GM12878 (cell line): Measurements from ENCODE around the gene ZNF610. TPM values are rescaled to one million over a fixed set of nuclear protein-coding genes. Genes with fewer than 3 reads are reported as not detected.

Source experiments
- ESRRA ChIP-seq: IDR thresholded peaks from 2 replicates; pipeline ENCODE4 v1.6.1; 2012; ENCODE audit warnings: mild to moderate bottlenecking, low read length, improper control_type of control experiment
- GABPA ChIP-seq: IDR thresholded peaks from 2 replicates; pipeline ENCODE4 v1.6.1; 2014; ENCODE audit warnings: antibody characterized with exemption, low read depth, mild to moderate bottlenecking, inconsistent platforms
- IKZF1 ChIP-seq: fragments of 450-650 bp; conservative IDR thresholded peaks from 2 replicates; pipeline ENCODE4 v1.6.1; 2017; ENCODE audit warnings: antibody characterized with exemption, mild to moderate bottlenecking
- KAT2A ChIP-seq: conservative IDR thresholded peaks from 2 replicates; pipeline ENCODE4 v1.6.1; 2011; ENCODE audit warnings: low read depth, low read length; ENCODE audit not compliant: control insufficient read depth
- MAX ChIP-seq: IDR thresholded peaks from 2 replicates; pipeline ENCODE4 v1.6.1; 2012; ENCODE audit warnings: low read depth, low read length, improper control_type of control experiment
- NFXL1 ChIP-seq: fragments of 450-650 bp; IDR thresholded peaks from 2 replicates; pipeline ENCODE4 v1.6.1; 2017; ENCODE audit warnings: antibody characterized with exemption, mild to moderate bottlenecking, borderline replicate concordance
- RAD21 ChIP-seq: IDR thresholded peaks from 2 replicates; pipeline ENCODE4 v1.6.1; 2011; ENCODE audit warnings: mild to moderate bottlenecking, low read depth, low read length, moderate library complexity; ENCODE audit not compliant: insufficient read depth
- RB1 ChIP-seq: fragments of 450-650 bp; formaldehyde crosslinking; IDR thresholded peaks from 2 replicates; pipeline ENCODE4 v1.6.1; 2017; ENCODE audit warnings: mild to moderate bottlenecking, borderline replicate concordance
- SMARCA5 ChIP-seq: fragments of 450-650 bp; IDR thresholded peaks from 2 replicates; pipeline ENCODE4 v1.6.1; 2017; ENCODE audit warnings: mild to moderate bottlenecking
- SPI1 ChIP-seq: IDR thresholded peaks from 2 replicates; pipeline ENCODE4 v1.6.1; 2011; ENCODE audit warnings: low read depth, mild to moderate bottlenecking, low read length, moderate library complexity, borderline replicate concordance; ENCODE audit not compliant: insufficient read depth
- ZNF592 ChIP-seq: fragments of 450-650 bp; IDR thresholded peaks from 2 replicates; pipeline ENCODE4 v1.6.1; 2017; ENCODE audit warnings: mild to moderate bottlenecking, moderate library complexity
- polyA plus RNA-seq, 11 experiments: library from polyadenylated mRNA; depleted of rRNA in 4 of 11; unstranded in 6 of 11; stranded (reverse) in 5 of 11; fragments of >200 nt; fragmentation: Nextera tagmentation in 4 of 11; fragmentation: Illumina TruSeq in 1 of 11; extraction: Ambion mirVana in 4 of 11; extraction: Trizol in 1 of 11; gene quantifications; 1 replicate in 1 of 11; 2 replicates in 10 of 11; pipeline versions ENCODE4 v1.2.1 to v1.2.3, GENCODE V29; 2011 to 2016; ENCODE audit warnings: inconsistent platforms in 2 of 11, missing spikeins in 2 of 11, low read depth in 1 of 11
- total RNA-seq, 4 experiments: library from RNA; depleted of rRNA in 3 of 4; stranded (reverse); fragments of >200 nt in 3 of 4; fragmentation: Illumina TruSeq in 1 of 4; extraction: Trizol in 1 of 4; gene quantifications; 2 replicates each; pipeline versions ENCODE4 v1.2.1 to v1.2.3, GENCODE V29; 2013 to 2021
- TF ChIP-seq, protein P1 (sequence below): IDR thresholded peaks from 2 replicates; pipeline ENCODE4 v1.6.1; 2012; ENCODE audit warnings: low read depth, low read length, improper control_type of control experiment
- TF ChIP-seq, protein P2 (sequence below): fragments of 450-650 bp; formaldehyde crosslinking; IDR thresholded peaks from 2 replicates; pipeline ENCODE4 v1.4.0; 2022; ENCODE audit warnings: mild to moderate bottlenecking, moderate library complexity
- TF ChIP-seq, protein P3 (sequence below): IDR thresholded peaks from 2 replicates; pipeline ENCODE4 v1.6.1; 2012; ENCODE audit warnings: improper control_type of control experiment, low read depth, low read length; ENCODE audit not compliant: insufficient replicate concordance

ZNF610 gene
- total and polyA plus RNA-seq, 10 of the 15 experiments (the other 5 are each of a cell fraction or from before 2014, with no cell fraction given), result 0.11 to 1.2 (median 0.53) TPM

DNA sequence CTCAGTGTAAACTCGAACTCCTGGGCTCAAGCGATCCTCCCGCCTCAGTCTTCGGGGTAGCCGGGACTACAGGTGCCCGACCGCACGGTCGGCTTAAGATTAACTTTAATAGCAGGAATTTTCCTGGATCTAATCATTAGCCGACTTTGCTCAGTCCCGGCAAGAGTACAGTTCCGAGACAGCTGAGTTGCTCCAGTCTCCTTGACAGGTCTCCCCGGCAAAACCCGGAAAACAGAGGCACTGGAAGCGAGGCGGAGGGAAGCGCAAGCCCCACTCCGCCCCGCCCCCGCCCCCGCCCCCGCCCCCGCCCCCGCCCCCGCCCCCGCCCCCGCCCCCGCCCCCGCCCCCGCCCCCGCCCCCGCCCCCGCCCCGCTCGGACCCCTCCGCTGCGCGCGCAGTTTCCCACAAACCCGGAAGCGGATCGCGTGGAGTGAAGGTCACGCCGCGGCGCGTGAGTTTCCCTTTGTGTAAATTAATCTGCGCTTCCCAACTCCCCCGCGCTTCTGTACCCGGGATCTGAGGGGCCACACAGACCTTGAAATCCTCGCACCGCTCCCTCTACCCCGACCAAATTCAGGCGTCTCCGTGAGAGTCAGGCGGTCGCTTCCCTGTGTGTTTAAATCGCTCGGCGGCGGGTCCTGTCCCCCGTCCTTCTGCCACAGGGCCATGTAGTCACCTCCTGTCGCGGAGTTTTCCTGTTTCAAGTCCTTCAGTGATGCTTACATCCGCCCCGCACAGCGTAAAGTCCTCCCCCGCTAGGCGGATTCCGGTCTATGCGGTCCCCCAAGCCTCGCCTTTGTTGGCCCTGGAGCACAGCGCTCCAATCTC lies 39.1 kb upstream of the ZNF610 start, which contains the start of gene ZNF480 (continued):
- TF ChIP-seq ZNF592 (no peak), RAD21 (no peak), IKZF1 (peak; percentile 46), MAX (no peak), GABPA (peak; percentile 51; the same call in 1 of the 2 replicates), SMARCA5 (0 out of 2 replicates have a peak, but pooled peaks have one; percentile 50), SPI1 (no peak), KAT2A (no peak), ESRRA (no peak), NFXL1 (no peak), RB1 (no peak)
- TF ChIP-seq, protein P1, sequence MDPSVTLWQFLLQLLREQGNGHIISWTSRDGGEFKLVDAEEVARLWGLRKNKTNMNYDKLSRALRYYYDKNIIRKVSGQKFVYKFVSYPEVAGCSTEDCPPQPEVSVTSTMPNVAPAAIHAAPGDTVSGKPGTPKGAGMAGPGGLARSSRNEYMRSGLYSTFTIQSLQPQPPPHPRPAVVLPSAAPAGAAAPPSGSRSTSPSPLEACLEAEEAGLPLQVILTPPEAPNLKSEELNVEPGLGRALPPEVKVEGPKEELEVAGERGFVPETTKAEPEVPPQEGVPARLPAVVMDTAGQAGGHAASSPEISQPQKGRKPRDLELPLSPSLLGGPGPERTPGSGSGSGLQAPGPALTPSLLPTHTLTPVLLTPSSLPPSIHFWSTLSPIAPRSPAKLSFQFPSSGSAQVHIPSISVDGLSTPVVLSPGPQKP, result no peak
- TF ChIP-seq, protein P2, sequence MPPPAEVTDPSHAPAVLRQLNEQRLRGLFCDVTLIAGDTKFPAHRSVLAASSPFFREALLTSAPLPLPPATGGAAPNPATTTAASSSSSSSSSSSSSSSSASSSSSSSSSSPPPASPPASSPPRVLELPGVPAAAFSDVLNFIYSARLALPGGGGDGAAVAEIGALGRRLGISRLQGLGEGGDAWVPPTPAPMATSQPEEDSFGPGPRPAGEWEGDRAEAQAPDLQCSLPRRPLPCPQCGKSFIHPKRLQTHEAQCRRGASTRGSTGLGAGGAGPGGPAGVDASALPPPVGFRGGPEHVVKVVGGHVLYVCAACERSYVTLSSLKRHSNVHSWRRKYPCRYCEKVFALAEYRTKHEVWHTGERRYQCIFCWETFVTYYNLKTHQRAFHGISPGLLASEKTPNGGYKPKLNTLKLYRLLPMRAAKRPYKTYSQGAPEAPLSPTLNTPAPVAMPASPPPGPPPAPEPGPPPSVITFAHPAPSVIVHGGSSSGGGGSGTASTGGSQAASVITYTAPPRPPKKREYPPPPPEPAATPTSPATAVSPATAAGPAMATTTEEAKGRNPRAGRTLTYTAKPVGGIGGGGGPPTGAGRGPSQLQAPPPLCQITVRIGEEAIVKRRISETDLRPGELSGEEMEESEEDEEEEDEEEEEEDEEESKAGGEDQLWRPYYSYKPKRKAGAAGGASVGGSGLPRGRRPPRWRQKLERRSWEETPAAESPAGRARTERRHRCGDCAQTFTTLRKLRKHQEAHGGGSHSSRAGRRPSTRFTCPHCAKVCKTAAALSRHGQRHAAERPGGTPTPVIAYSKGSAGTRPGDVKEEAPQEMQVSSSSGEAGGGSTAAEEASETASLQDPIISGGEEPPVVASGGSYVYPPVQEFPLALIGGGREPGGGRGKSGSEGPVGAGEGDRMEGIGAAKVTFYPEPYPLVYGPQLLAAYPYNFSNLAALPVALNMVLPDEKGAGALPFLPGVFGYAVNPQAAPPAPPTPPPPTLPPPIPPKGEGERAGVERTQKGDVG (CRISPR knock-in tag), result no peak
- TF ChIP-seq, protein P3, sequence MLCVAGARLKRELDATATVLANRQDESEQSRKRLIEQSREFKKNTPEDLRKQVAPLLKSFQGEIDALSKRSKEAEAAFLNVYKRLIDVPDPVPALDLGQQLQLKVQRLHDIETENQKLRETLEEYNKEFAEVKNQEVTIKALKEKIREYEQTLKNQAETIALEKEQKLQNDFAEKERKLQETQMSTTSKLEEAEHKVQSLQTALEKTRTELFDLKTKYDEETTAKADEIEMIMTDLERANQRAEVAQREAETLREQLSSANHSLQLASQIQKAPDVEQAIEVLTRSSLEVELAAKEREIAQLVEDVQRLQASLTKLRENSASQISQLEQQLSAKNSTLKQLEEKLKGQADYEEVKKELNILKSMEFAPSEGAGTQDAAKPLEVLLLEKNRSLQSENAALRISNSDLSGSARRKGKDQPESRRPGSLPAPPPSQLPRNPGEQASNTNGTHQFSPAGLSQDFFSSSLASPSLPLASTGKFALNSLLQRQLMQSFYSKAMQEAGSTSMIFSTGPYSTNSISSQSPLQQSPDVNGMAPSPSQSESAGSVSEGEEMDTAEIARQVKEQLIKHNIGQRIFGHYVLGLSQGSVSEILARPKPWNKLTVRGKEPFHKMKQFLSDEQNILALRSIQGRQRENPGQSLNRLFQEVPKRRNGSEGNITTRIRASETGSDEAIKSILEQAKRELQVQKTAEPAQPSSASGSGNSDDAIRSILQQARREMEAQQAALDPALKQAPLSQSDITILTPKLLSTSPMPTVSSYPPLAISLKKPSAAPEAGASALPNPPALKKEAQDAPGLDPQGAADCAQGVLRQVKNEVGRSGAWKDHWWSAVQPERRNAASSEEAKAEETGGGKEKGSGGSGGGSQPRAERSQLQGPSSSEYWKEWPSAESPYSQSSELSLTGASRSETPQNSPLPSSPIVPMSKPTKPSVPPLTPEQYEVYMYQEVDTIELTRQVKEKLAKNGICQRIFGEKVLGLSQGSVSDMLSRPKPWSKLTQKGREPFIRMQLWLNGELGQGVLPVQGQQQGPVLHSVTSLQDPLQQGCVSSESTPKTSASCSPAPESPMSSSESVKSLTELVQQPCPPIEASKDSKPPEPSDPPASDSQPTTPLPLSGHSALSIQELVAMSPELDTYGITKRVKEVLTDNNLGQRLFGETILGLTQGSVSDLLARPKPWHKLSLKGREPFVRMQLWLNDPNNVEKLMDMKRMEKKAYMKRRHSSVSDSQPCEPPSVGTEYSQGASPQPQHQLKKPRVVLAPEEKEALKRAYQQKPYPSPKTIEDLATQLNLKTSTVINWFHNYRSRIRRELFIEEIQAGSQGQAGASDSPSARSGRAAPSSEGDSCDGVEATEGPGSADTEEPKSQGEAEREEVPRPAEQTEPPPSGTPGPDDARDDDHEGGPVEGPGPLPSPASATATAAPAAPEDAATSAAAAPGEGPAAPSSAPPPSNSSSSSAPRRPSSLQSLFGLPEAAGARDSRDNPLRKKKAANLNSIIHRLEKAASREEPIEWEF, result no peak
